Omental fat pad (tissue), 4 donors: ENCODE results near the gene TRIM8. TPM values are rescaled to one million over a fixed set of nuclear protein-coding genes. Genes with fewer than 3 reads are reported as not detected.

Experiments
- ATAC-seq: fragments of 150-250 bp; one replicate; pipeline ENCODE4 v1.9.1; 2016; ENCODE audit warnings: mild to moderate bottlenecking, moderate library complexity; ENCODE audit not compliant: low FRiP score
- DNase-seq: peaks from one replicate; pipeline ENCODE4 v3.0.0-alpha.2; 2019; ENCODE audit warnings: low spot score
- total RNA-seq, 4 donors: library from RNA; depleted of rRNA; stranded (reverse); fragments of >200 nt; gene quantifications; one replicate each; pipeline ENCODE4 v1.1.0, GENCODE V29; 2016
- TF ChIP-seq, protein P1 (sequence below), 3 donors: fragments of 450-650 bp; IDR thresholded peaks; one replicate each; pipeline ENCODE4 v1.5.1; 2016 to 2017; ENCODE audit warnings: antibody characterized with exemption in 3 of 3, mild to moderate bottlenecking in 3 of 3, moderate library complexity in 2 of 3

Gene TRIM8
- total RNA-seq, 4 donors from 2014 or later = 58.2 to 121 (median 103) TPM

DNA sequence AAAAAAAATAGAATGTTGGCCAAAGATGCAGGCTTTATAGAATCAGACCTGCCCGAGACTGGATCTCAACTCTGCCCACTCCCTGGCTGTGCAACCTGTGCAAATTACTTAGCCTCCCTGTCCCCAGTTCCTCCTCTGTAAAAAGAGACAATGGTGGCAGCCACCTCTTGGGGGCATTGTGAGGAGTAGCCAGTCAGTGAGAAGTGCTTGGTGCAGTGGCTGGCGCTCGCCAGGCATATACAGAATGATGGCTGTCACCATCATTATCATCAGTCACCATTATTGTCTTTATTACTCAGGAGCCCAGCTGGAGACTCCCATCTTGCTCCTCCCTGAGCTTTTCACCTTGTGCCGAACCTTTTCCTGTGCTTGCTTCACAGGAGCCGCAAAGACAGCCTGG lies 29.4 kb upstream of the TRIM8 start:
- ATAC-seq (no peak), DNase-seq (no peak)
- TF ChIP-seq, protein P1, sequence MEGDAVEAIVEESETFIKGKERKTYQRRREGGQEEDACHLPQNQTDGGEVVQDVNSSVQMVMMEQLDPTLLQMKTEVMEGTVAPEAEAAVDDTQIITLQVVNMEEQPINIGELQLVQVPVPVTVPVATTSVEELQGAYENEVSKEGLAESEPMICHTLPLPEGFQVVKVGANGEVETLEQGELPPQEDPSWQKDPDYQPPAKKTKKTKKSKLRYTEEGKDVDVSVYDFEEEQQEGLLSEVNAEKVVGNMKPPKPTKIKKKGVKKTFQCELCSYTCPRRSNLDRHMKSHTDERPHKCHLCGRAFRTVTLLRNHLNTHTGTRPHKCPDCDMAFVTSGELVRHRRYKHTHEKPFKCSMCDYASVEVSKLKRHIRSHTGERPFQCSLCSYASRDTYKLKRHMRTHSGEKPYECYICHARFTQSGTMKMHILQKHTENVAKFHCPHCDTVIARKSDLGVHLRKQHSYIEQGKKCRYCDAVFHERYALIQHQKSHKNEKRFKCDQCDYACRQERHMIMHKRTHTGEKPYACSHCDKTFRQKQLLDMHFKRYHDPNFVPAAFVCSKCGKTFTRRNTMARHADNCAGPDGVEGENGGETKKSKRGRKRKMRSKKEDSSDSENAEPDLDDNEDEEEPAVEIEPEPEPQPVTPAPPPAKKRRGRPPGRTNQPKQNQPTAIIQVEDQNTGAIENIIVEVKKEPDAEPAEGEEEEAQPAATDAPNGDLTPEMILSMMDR (IDR thresholded peaks at IDR 0.05) = no peak

DNA sequence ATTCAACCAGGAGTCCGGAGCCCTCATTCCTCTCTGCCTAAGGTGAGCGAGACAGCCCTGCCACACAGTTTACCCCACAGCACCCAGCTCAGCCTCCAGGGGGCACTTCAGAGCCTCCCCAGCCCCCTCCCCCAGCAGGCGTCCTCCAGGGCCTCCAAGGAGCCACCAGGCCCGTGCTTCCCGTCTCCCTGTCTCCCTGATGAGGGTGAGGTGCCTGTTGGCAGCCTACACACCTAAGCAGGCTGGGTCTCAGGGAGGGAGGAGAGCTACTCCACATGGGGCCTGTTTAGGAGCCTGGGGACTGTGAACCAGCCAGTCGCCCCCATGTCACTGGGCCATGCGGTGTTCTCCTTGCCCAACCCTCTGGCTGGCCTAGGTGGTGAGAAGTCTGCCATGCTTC lies 28.9 kb upstream of the TRIM8 start:
- no peak for DNase-seq
- no peak for ATAC-seq
- TF ChIP-seq, protein P1 (IDR thresholded peaks at IDR 0.05) = no peak

DNA sequence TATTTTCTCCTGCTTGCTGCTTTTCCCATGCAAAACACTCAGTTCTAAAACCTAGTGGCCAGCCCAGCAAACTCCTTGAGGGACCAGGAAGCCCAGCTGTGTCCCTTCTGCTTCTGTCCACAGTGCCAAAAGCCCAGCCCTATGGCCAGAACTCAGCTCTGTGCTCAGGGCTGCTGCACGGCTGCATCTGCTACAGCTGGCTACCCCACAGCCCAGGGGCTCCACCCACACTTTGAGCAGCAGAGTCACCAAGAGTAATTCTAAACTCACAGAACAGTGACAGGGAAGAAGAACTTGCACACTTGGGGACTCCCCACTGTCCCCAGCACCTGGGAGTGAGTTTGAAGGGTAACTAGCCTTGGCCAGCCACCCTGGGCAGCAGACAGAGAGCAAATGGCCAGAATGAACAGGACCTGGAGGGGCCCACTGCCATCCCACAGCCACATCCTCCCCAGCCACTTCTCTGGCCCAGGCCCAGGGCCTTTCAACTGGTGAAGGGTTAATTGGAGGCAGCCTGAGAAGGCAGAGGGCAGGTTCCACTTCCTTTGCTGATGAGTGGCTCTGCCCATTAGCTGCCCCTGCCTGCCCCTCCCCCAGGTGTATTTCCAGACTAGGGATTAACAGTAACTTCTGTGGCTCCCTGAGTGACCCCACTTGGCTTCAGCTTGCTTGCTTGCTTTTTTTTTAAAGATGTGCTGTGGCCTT lies 28.1 kb upstream of the TRIM8 start:
- TF ChIP-seq, protein P1 (IDR thresholded peaks at IDR 0.05) = no peak
- DNase-seq (no peak), ATAC-seq (no peak)

- TF ChIP-seq, protein P1 (IDR thresholded peaks at IDR 0.05) = no peak
- DNase-seq (no peak), ATAC-seq (no peak)
Observed at GRCh38 chr10:102617041-102617440, 27.2 kb upstream of the TRIM8 start.

DNA sequence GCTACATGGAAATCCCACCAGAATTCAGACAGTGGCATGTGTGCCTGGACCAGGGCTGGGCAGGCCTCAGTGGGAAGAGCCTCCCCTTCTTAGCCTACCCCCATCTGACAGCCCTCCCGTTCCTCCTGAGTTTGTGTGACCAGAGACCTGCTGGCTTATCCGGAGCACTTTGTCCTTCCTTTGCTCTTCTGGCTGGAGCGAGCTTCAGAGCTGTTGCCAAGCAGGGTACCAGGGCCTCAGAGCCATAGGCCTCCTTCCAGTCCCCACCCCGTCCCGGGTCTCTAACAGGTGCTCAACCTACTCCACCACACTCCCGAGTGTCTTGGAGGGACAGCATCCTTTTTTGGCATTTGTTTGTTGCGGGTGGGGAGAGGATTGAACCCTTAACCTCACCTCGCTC lies 26.5 kb upstream of the TRIM8 start:
- no peak for DNase-seq
- ATAC-seq = no peak
- TF ChIP-seq, protein P1 (IDR thresholded peaks at IDR 0.05) = no peak

- DNase-seq (no peak), ATAC-seq (no peak)
Observed at GRCh38 chr10:102619281-102619981, 24.8 kb upstream of the TRIM8 start.

More at GRCh38 chr10:102619281-102619981, 24.8 kb upstream of the TRIM8 start:
- TF ChIP-seq, protein P1 (IDR thresholded peaks at IDR 0.05) = no peak
